Upper lobe of left lung (tissue), 6 donors: ENCODE data around the gene CD46. TPM values are rescaled to one million over a fixed set of nuclear protein-coding genes. Genes with fewer than 3 reads are reported as not detected.

ENCODE experiments used
- ATAC-seq, 2 donors: fragments of 200-7000 bp; cut with Tn5 transposase; one replicate each; pipeline ENCODE4 v1.9.1; 2022; ENCODE audit warnings: mild to moderate bottlenecking in 2 of 2, moderate library complexity in 2 of 2; ENCODE audit not compliant: low FRiP score in 2 of 2
- DNase-seq, 2 donors: peaks; one replicate each; pipeline ENCODE4 v3.0.0-alpha.2; 2019 to 2020
- H3K27ac ChIP-seq, 4 donors: fragments of 200-600 bp; sonication (generic); one replicate each; pipeline ENCODE4 v1.5.1; 2016 to 2019
- H3K27me3 ChIP-seq, 4 donors: fragments of 200-600 bp; sonication (generic); one replicate each; pipeline ENCODE4 v1.5.1; 2017 to 2019
- H3K36me3 ChIP-seq, 4 donors: fragments of 200-600 bp; sonication (generic); one replicate each; pipeline ENCODE4 v1.5.1; 2016 to 2019
- H3K4me1 ChIP-seq, 4 donors: fragments of 200-600 bp; sonication (generic); one replicate each; pipeline ENCODE4 v1.5.1; 2018 to 2019
- H3K4me3 ChIP-seq, 4 donors: fragments of 200-600 bp; sonication (generic); one replicate each; pipeline ENCODE4 v1.5.1; 2017 to 2019; ENCODE audit warnings: mild to moderate bottlenecking in 2 of 4, moderate library complexity in 1 of 4
- H3K9me3 ChIP-seq, 4 donors: fragments of 200-600 bp; sonication (generic); one replicate each; pipeline ENCODE4 v1.5.1; 2018 to 2019
- EP300 ChIP-seq, 4 donors: sonication (generic); formaldehyde crosslinking; IDR thresholded peaks; one replicate each; pipeline ENCODE4 v1.5.1; 2017; ENCODE audit warnings: antibody characterized with exemption in 4 of 4, control low read depth in 2 of 4
- POLR2A ChIP-seq, 4 donors: fragments of 450-650 bp; IDR thresholded peaks; one replicate each; pipeline ENCODE4 v1.5.1; 2016 to 2017; ENCODE audit warnings: antibody characterized with exemption in 4 of 4, mild to moderate bottlenecking in 2 of 4
- POLR2AphosphoS5 ChIP-seq, 2 donors: sonication (generic); formaldehyde crosslinking; IDR thresholded peaks; one replicate each; pipeline ENCODE4 v1.5.1; 2017; ENCODE audit warnings: antibody characterized with exemption in 2 of 2
- WGBS, 2 donors: methylation state at CpG; one replicate each; pipeline ENCODE4 v1.1.5; 2017 to 2018; 5-methylcytosine and 5-hydroxymethylcytosine counted together
- total RNA-seq, 6 donors: library from RNA; depleted of rRNA in 4 of 6; stranded (reverse); fragments of >200 nt in 4 of 6; gene quantifications; one replicate each; pipeline versions ENCODE4 v1.1.0 to v1.2.1, GENCODE V29; 2016 to 2021
- TF ChIP-seq, protein P1 (sequence below), 6 experiments: fragments of 450-650 bp in 4 of 6; fragments of 200-600 bp in 2 of 6; sonication (generic) in 2 of 6; IDR thresholded peaks; one replicate each; pipeline ENCODE4 v1.5.1; 2016 to 2019; ENCODE audit warnings: antibody characterized with exemption in 6 of 6
- donor health status: DM: no; HTN: no; CAD: no; lungs with moderate emphysema.
- donor health status: DM: no; HTN: yes; CAD: no; lungs with severe emphysema.

Gene CD46
- total RNA-seq, 6 donors from 2014 or later, result 105 to 358 (median 248) TPM

GRCh38 chr1:207832796-207833195, 80.9 kb downstream of the CD46 start:
- Histone ChIP-seq H3K9me3 (no peaks in the 10 kb centered on the region), H3K27ac (peak overlapping the region; percentile 0 to 98 (median 62)), H3K27me3 (no peaks in the 10 kb centered on the region), H3K4me3 (no peak overlapping the region), H3K36me3 (peaks cover 0 to 2% (median 0%) of the 10 kb centered on the region in 4 donors), H3K4me1 (peaks cover 56 to 83% (median 73%) of the 10 kb centered on the region in 4 donors)
- TF ChIP-seq EP300 (IDR thresholded peaks at IDR 0.05) (no peak), POLR2A (IDR thresholded peaks at IDR 0.05) (no peak), POLR2AphosphoS5 (IDR thresholded peaks at IDR 0.05) (no peak)
- TF ChIP-seq, protein P1, sequence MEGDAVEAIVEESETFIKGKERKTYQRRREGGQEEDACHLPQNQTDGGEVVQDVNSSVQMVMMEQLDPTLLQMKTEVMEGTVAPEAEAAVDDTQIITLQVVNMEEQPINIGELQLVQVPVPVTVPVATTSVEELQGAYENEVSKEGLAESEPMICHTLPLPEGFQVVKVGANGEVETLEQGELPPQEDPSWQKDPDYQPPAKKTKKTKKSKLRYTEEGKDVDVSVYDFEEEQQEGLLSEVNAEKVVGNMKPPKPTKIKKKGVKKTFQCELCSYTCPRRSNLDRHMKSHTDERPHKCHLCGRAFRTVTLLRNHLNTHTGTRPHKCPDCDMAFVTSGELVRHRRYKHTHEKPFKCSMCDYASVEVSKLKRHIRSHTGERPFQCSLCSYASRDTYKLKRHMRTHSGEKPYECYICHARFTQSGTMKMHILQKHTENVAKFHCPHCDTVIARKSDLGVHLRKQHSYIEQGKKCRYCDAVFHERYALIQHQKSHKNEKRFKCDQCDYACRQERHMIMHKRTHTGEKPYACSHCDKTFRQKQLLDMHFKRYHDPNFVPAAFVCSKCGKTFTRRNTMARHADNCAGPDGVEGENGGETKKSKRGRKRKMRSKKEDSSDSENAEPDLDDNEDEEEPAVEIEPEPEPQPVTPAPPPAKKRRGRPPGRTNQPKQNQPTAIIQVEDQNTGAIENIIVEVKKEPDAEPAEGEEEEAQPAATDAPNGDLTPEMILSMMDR (IDR thresholded peaks at IDR 0.05), result no peak
- WGBS, 2 donors, result 91 to 94% methylated on average over 8 of the region's 8 CpGs
- DNase-seq (no peak), ATAC-seq (no peak)

DNA sequence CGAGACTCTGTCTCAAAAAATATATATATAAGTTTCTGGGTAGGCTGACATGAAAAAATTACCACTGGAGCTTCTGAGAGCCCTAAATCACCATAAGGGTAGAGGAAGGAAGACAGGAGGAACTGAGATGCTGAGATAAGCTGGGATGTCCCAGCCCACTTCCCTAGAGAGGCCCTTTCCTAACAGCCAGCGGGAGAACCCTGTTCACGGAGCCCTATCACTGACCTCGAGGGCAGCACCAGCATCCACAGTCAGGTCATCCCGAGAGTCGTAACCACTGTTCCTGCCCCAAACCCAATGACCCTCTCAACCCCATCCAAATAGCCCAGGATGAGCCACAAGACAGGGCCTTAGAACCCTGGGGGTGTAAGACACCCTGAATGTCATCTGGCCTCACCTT, 81.5 kb downstream of the CD46 start:
- TF ChIP-seq EP300 (IDR thresholded peaks at IDR 0.05) (no peak), POLR2AphosphoS5 (IDR thresholded peaks at IDR 0.05) (peak in 1 of 2 donors; percentile 9)
- Histone ChIP-seq H3K4me3 (no peak overlapping the region), H3K4me1 (peaks cover 55 to 83% (median 73%) of the 10 kb centered on the region in 4 donors), H3K27me3 (no peaks in the 10 kb centered on the region), H3K9me3 (no peaks in the 10 kb centered on the region), H3K36me3 (peaks cover 0 to 2% (median 0%) of the 10 kb centered on the region in 4 donors), H3K27ac (peak overlapping the region; percentile 0 to 98 (median 70))
- WGBS, 2 donors, result 54 to 65% methylated on average over 6 of the region's 6 CpGs
- ATAC-seq (no peak), DNase-seq (no peak)

GRCh38 chr1:207833956-207834660, 82.3 kb downstream of the CD46 start:
- Histone ChIP-seq H3K4me1 (peaks cover 57 to 83% (median 73%) of the 10 kb centered on the region in 4 donors), H3K27me3 (no peaks in the 10 kb centered on the region), H3K27ac (peak overlapping the region; percentile 23 to 98 (median 70)), H3K4me3 (no peak overlapping the region), H3K9me3 (no peaks in the 10 kb centered on the region), H3K36me3 (peaks cover 0 to 2% (median 0%) of the 10 kb centered on the region in 4 donors)
- WGBS, 2 donors, result 83 to 84% methylated on average over 5 to 7 of the region's 7 CpGs
- TF ChIP-seq POLR2A (IDR thresholded peaks at IDR 0.05) (no peak), EP300 (IDR thresholded peaks at IDR 0.05) (no peak), POLR2AphosphoS5 (IDR thresholded peaks at IDR 0.05) (no peak)
- TF ChIP-seq, protein P1 (IDR thresholded peaks at IDR 0.05), result no peak
- ATAC-seq (no peak), DNase-seq (no peak)

GRCh38 chr1:207835958-207836357, 84.1 kb downstream of the CD46 start:
- DNase-seq (no peak), ATAC-seq (no peak)
- H3K9me3 ChIP-seq, result no peaks in the 10 kb centered on the region
- no peak overlapping the region for H3K4me3 ChIP-seq
- H3K27ac ChIP-seq, result peak overlapping the region in 3 of 4 donors; percentile 30 to 71 (median 38)
- no peak for TF ChIP-seq EP300 (IDR thresholded peaks at IDR 0.05)
- WGBS, 2 donors, result 83 to 86% methylated on average over 6 of the region's 6 CpGs
- peaks cover 0 to 2% (median 0%) of the 10 kb centered on the region in 4 donors for H3K36me3 ChIP-seq
- peaks cover 55 to 72% (median 67%) of the 10 kb centered on the region in 4 donors for H3K4me1 ChIP-seq
- no peaks in the 10 kb centered on the region for H3K27me3 ChIP-seq

GRCh38 chr1:207836591-207837347, 84.9 kb downstream of the CD46 start:
- Histone ChIP-seq H3K27ac (peak overlapping the region; percentile 30 to 71 (median 46)), H3K4me3 (no peak overlapping the region), H3K9me3 (no peaks in the 10 kb centered on the region), H3K4me1 (peaks cover 47 to 72% (median 62%) of the 10 kb centered on the region in 4 donors), H3K36me3 (peaks cover 0 to 3% (median 0%) of the 10 kb centered on the region in 4 donors), H3K27me3 (no peaks in the 10 kb centered on the region)
- no peak for ATAC-seq
- TF ChIP-seq, protein P1 (IDR thresholded peaks at IDR 0.05), result no peak
- no peak for TF ChIP-seq POLR2AphosphoS5 (IDR thresholded peaks at IDR 0.05)
- TF ChIP-seq EP300 (IDR thresholded peaks at IDR 0.05), result no peak
- TF ChIP-seq POLR2A (IDR thresholded peaks at IDR 0.05), result no peak
- WGBS, 2 donors, result 67 to 72% methylated on average over 12 to 15 of the region's 15 CpGs
- DNase-seq, result no peak
